Measurements from ENCODE around the gene DYRK1B. TPM values are rescaled to one million over a fixed set of nuclear protein-coding genes. Genes with fewer than 3 reads are reported as not detected.

The DYRK1B gene
- total RNA-seq, 6 experiments from 2014 or later = 2.5 to 6.3 (median 4.4) TPM

DNA sequence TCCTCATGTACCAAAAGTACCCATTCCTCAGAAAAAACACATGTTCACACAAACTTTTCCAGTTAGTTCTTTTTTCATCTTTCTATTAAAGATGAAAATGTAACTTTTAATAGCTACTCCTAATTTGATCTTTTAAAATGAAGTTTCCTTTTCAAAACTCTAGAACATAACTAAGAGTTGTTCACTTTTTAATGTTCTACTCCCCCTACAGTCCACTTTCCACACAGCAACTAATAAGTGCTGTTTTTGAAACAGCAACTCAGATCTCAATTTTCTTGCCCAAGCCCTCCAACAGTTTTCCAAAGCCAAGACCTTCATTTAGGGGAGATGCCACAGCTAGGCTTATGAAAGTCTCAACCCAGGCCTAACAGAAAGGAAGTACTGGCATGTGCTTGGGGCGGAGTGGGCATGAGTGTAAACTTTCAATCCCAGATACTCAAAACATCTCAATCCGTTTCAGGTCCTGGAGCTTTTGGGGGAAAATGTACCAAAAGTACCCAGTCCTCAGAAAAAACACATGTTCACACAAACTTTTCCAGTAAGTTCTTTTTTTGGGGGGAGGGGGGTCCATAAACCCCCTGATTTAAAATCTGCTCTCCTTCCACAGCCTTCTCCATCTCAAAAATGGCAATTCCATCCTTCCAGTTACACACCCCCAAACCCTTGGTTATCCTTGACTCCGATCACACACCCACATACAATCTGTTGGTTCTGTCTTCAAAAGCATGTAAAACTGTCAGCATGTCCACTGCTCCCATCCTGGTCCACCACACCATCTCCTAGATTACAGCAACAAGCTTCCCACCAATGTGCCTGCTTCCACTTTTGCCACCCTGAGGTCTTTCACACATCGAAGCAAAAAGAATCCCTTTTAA is 10.2 kb upstream of the DYRK1B start:
- Histone ChIP-seq H3K4me1 (peaks cover 0 to 20% (median 6%) of the 10 kb centered on the region in 4 donors), H3K9me3 (no peaks in the 10 kb centered on the region), H3K27ac (no peak overlapping the region), H3K4me3 (no peak overlapping the region), H3K36me3 (peaks cover 0 to 8% (median 1%) of the 10 kb centered on the region in 4 donors), H3K27me3 (no peaks in the 10 kb centered on the region)
- TF ChIP-seq POLR2A (IDR thresholded peaks at IDR 0.05) = no peak
- peak; percentile 45 to 66 (median 60) for TF ChIP-seq CTCF (IDR thresholded peaks at IDR 0.05)
- ATAC-seq (no peak), DNase-seq (no peak)
- WGBS (ENCODE audit: insufficient coverage, low coverage, low lambda C conversion rate, missing lambda C conversion rate) = 38% methylated on average over 3 of the region's 4 CpGs
- intact Hi-C loops (cut with DNase I) = loop anchor here in 1 of 2 donors (10.0 kb wide), 1 partner anchor 49 kb away; no protein-coding TSS in a partner anchor

DNA sequence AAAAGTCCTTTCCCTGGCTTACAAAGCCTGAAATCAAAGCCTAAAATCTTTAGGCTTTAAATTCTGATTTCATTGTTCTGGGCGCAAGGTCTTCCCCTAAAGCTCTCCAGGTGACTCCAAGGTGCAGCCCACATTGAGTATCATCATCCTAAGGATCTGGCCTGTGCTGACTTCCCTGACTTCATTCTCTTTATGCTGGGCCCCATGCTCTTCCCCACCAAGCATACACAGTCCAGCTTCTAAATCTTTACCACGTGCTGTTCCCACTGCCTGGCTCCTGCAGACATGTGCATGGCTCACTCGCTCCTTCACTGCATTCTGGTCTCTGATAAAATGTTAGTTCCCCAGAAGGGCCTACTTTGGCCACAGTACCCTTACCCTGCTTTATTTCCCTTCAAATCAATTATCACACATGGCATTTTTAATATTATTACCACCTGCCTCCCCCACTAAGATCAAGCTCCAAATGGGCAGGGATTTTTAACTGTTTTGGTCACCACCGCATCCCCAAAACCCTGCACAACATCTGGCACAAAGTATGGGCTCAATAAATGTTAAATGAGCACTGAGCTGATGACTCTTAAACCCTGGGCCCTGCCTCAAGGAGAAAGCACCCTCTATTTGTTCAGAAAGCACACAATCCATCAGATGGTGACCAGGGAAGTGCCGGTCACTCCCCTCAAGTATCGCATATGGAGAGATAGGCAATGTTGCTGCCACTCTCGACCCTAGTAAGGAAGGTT is 8.9 kb upstream of the DYRK1B start:
- intact Hi-C loops (cut with DNase I) = loop anchor here in 1 of 2 donors (10.0 kb wide), 1 partner anchor 48 kb away; no protein-coding TSS in a partner anchor
- H3K4me1 ChIP-seq = peaks cover 0 to 20% (median 6%) of the 10 kb centered on the region in 4 donors
- 81% methylated on average over 6 of the region's 7 CpGs for WGBS (ENCODE audit: insufficient coverage, low coverage, low lambda C conversion rate, missing lambda C conversion rate)
- H3K27me3 ChIP-seq = no peaks in the 10 kb centered on the region
- H3K36me3 ChIP-seq = peaks cover 0 to 19% (median 7%) of the 10 kb centered on the region in 4 donors
- H3K27ac ChIP-seq = no peak overlapping the region
- DNase-seq (no peak), ATAC-seq (no peak)
- H3K4me3 ChIP-seq = no peak overlapping the region
- no peaks in the 10 kb centered on the region for H3K9me3 ChIP-seq
- TF ChIP-seq CTCF (IDR thresholded peaks at IDR 0.05) (peak in 1 of 4 donors; percentile 1), POLR2A (IDR thresholded peaks at IDR 0.05) (no peak)

DNA sequence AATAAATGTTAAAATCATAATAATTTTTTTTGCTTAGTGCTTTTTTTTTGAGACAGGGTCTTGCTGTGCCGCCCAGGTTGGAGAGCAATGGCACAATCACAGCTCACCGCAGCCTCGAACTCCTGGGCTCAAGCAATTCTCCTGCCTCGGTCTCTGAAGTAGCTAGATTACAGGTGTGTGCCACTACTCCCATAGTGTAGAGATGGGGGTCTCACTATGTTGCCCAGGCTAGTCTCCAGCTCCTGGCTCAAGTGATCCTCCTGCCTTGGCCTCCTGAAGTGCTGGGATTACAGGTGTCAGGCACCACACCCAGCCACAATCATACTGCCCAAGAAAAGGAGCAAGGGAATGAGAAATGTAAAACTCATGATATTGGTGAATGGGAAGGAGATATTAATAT is 7.1 kb upstream of the DYRK1B start:
- Histone ChIP-seq H3K36me3 (peaks cover 0 to 37% (median 13%) of the 10 kb centered on the region in 4 donors), H3K4me3 (no peak overlapping the region), H3K9me3 (no peaks in the 10 kb centered on the region), H3K27me3 (no peaks in the 10 kb centered on the region), H3K27ac (no peak overlapping the region), H3K4me1 (peaks cover 0 to 20% (median 6%) of the 10 kb centered on the region in 4 donors)
- ATAC-seq (no peak), DNase-seq (no peak)
- 100% methylated on average over 1 of the region's 4 CpGs for WGBS (ENCODE audit: insufficient coverage, low coverage, low lambda C conversion rate, missing lambda C conversion rate)
- intact Hi-C loops (cut with DNase I) = loop anchor here in 1 of 2 donors (10.0 kb wide), 1 partner anchor 46 kb away; no protein-coding TSS in a partner anchor
- no peak for TF ChIP-seq CTCF (IDR thresholded peaks at IDR 0.05)
- TF ChIP-seq POLR2A (IDR thresholded peaks at IDR 0.05) = no peak

DNA sequence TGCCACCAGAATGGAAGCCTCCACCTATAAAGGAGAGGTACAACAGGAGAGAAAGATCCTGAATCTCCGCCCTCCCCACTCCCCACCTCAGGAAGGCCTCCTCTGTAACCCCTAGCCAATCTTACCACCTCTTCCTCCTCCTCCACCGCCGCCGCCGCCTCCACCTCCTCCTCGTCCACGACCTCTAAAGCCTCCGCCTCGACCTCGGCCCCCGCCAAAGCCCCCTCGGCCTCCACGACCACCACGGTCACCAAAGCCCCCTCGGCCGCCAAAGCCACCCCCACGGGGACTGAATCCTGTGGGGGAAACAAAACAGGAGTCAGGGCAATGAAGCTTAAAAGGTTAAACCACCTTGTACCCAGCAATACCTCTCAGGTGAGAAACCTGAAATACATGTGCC is 6.5 kb upstream of the DYRK1B start:
- no peak for ATAC-seq
- Histone ChIP-seq H3K4me1 (peaks cover 0 to 19% (median 6%) of the 10 kb centered on the region in 4 donors), H3K27me3 (no peaks in the 10 kb centered on the region), H3K27ac (no peak overlapping the region), H3K9me3 (no peaks in the 10 kb centered on the region), H3K4me3 (no peak overlapping the region), H3K36me3 (peaks cover 0 to 41% (median 13%) of the 10 kb centered on the region in 4 donors)
- TF ChIP-seq CTCF (IDR thresholded peaks at IDR 0.05) (no peak), POLR2A (IDR thresholded peaks at IDR 0.05) (no peak)
- intact Hi-C loops (cut with DNase I) = loop anchor here in 1 of 2 donors (10.0 kb wide), 1 partner anchor 46 kb away; no protein-coding TSS in a partner anchor
- 85% methylated on average over 15 of the region's 17 CpGs for WGBS (ENCODE audit: insufficient coverage, low coverage, low lambda C conversion rate, missing lambda C conversion rate)
- no peak for DNase-seq
